Right renal pelvis (tissue), 4 donors: ENCODE data around the gene ANGEL1. TPM values are rescaled to one million over a fixed set of nuclear protein-coding genes. Genes with fewer than 3 reads are reported as not detected.

Experiments used
- DNase-seq, 4 donors: peaks; one replicate each; pipeline ENCODE4 v3.0.0-alpha.2; 2013; ENCODE audit warnings: low read depth in 4 of 4, low spot score in 3 of 4, missing footprints in 1 of 4
- polyA plus RNA-seq, 4 donors: library from polyadenylated mRNA; unstranded; fragments of 120-200 nt; gene quantifications; one replicate each; pipeline ENCODE4 v1.2.1, GENCODE V29; 2013; ENCODE audit not compliant: insufficient read length in 4 of 4

Gene ANGEL1
- polyA plus RNA-seq, 4 donors, result 24.2 to 28.2 (median 26.1) TPM

DNA sequence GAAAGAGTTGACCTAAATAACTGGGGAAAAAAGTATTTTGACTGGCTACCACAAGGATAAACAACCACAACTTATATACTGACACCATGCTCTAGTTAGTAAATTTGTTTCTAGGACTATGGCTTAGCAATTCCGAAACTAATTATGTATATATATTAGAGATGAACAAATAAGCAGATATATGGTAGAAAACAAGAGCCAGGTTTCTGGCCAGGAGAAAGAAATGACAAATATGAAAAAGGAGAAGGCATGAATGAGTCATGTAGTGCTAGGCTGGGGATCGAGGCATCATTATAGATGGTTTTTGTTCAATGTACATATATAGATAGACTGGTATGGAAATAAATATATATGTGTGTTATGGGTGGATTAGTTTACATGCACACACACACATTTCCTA lies 8.0 kb upstream of the ANGEL1 start:
- no peak for DNase-seq

- no peak for DNase-seq
Measured at GRCh38 chr14:76814726-76815645, 2.3 kb upstream of the ANGEL1 start.

DNA sequence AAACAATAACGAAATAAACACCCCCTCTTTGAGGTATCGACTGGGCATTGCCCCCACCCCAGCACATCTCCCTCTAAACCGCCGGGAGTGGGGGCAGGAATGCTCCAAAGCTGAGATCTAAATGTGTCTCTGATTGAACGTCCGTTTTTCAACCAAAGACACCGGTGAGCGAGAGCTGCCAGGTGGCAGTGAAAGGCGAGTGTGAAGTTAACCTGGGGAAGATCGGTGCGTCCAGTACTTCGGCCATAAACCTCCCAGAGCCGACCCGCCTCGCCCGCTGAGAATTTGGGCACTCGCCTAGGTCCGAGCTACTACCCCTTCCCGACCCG lies 625 bp downstream of the ANGEL1 start:
- DNase-seq, result no peak

DNA sequence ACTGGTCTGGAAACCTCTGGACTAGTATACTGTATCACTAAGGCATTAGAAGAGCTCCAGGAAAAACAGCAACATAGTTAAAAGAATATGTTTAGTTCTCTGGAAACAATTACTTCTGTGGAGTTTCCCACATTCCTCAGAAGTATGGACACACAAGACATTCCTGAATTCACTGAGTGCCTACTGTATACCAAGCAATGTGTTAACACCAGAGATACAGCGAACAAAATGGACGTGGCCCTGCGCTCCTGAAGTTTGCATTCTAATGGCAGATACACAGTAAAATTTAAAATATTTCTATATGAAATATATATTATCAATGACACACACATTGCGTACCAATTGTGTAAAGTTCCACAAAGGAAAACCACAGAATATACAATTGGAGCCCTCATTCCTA lies 1.1 kb downstream of the ANGEL1 start:
- no peak for DNase-seq

- no peak for DNase-seq
Measured at GRCh38 chr14:76810953-76811400, 1.7 kb downstream of the ANGEL1 start.

DNA sequence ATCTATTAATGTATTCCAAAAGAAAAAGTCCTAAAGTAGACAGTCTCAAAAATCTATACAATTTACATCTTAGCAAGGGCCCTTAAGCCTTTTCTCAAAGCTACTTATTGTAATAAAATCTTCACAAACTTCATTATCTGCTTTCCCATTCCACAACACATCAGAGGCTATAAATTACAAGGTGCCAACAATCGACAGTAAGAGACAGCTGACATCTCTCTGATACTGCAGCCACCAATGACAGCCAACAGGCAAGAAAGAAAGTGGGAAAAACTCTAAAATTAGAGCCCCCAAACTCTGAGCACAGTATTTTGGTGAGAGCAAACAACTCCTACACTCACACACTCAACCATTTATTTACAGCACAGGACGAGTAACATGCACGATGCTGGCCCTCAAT lies 2.2 kb downstream of the ANGEL1 start:
- no peak for DNase-seq

GRCh38 chr14:76808990-76809389 lies 3.7 kb downstream of the ANGEL1 start:
- no peak for DNase-seq

DNA sequence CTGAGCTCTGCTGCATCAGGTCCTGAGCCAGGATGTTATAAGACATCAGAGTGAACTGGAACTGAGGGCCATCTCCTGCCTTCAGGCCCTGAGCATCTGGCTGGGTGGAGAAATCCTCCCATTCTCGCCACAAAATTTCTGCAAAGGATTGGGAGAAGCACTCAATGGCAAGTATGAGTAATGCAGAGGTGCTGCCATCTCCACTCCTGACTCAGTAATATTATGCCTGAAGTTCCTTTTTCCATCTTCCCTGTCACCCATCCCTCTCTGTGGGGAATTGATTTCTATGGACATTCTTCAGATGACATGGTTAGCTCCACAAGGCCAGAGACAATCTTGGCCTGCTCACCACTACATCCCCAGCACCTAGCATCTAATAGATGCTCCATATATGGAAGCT lies 4.7 kb downstream of the ANGEL1 start:
- DNase-seq, result no peak

DNA sequence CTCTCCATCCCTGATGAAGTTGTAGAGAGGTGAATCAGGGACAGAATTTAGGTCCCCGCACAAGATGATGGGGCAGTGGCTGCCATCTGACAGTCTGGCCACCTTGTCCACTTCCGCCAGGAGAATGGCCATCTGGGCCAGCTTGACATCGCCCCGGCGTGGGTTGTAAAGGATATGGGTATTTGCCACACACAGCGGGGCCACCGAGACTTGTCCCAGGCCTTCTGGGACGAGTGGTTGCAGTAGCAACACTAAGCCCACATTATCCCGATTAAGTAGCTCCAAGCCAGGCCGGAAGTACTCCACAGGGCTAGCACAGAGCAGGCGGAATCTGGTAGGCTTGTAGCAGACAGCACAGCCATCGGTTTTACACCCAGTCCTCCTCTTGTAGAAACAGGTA lies 6.2 kb downstream of the ANGEL1 start:
- DNase-seq, result no peak

DNA sequence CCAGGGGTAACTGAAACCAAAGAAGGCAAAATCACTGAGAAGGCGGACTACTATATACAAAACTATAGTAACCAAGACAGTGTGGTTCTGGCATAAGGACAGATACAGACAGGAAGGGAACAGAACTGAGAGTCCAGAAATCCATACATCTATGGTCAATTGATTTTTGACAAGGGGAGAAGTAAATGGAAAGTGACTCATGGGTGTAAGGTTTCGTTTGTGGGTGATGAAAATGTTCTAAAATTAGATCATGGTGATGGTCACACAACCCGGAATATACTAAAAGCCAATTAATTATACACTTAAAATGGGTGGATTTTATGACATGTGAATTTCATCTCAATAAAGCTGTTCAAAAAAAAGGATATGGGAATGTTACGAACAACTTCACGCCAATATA lies 18.7 kb downstream of the ANGEL1 start:
- no peak for DNase-seq

DNA sequence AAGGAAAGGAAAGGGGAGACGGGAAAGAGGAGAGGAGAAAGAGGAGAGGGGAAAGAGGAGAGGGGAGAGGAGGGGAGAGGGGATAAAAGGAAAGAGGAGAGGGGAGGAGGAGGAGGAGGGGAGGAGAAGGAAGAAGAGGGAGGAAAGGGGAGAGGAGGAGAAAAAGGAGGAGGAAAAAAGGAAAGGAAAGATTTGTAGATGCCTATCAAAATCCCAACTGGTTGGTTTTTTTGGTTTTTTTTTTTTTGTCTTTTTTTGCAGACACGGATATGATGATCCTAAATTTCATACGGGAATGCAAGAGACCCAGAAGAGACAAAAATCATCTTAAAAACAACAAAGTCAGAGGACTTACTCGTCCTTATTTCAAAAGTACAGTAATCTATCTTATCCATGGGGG lies 19.4 kb downstream of the ANGEL1 start:
- DNase-seq, result no peak

DNA sequence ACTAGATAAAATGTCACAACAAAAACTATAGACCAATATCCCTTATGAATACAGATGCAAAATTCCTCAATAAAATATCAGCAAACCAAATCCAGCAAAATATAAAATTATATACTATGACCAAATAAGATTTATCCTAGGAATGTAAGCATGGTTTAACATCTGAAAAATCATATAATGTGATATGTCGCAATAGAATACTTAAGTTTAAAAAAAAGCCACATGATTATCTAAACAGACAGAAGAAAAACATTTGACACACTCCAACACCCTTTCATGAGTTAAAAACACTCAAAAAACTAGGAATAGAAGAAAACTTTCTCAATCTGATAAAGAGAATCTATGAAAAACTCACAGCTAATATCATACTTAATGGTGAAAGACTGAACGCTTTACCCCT lies 20.3 kb downstream of the ANGEL1 start:
- DNase-seq, result no peak

GRCh38 chr14:76786601-76787000 lies 26.1 kb downstream of the ANGEL1 start:
- DNase-seq, result no peak

DNA sequence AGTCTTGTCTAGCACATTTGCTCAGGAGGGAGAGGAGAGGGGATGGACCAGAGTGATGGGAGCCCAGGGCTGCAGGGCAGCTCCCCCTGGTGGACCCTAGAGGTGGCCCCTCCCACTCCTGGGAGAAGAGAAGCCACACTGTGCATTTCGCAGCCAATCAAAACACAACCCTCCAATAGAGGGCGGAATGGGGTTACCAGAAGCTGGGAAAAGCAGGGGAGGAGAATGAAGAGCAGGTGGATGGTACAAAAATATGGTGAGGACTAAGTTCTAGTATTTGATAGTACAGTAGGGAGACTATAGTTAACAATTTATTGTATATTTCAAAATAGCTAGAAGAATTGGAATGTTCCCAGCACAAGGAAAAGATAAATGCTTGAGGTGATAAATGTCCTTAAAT lies 27.8 kb downstream of the ANGEL1 start:
- no peak for DNase-seq

DNA sequence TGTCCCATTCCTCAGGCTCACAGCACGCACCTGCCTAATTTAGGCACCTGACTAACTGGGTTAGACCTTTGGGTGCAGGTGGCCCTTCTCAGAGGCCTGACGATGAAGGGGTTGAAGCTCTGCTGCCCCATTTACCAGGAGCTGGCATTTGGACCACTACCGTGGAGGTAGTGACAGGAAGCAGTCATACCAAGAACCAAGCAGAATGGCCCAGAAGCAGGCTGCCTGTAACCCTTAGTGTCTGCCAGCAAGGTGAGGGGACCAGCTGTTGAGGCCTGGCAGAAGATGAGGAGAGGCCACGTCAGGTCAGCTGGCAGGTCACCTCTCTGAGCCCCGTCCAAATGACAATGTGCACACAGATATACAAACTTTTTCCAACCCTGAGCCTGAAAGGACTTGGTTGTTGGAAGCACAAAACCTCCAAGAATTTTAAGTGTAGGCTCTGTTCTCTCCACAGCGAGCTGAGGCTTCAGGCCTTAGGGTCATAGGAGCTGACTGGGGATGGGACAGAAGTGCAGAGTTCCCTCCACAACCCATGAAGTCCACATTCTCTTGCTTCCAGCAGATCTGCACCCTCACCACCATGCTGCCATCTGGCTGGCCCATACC lies 28.3 kb downstream of the ANGEL1 start:
- DNase-seq, result no peak

GRCh38 chr14:76782885-76783566 lies 29.7 kb downstream of the ANGEL1 start:
- no peak for DNase-seq

GRCh38 chr14:76782115-76782884 lies 30.4 kb downstream of the ANGEL1 start:
- no peak for DNase-seq

DNA sequence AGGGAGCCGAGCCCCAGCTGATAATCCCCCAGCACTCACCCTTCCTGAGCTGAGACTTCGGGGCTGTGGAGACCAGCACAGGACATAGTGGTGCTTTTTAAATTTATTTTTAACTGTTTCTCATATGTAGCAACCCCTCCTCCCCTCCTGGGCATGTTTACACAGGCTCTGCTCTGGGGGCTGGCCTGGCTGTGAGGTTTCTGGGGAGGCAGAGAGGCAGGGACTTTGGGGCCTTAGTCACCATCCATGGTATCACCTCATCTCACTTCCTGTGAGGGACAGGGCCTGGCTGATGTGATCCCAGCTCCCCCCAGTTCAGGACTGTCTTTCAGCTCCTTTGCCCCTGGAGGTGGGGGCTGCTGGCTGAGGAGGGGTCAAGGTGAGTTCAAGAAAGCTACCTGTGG lies 31.0 kb downstream of the ANGEL1 start:
- no peak for DNase-seq

DNA sequence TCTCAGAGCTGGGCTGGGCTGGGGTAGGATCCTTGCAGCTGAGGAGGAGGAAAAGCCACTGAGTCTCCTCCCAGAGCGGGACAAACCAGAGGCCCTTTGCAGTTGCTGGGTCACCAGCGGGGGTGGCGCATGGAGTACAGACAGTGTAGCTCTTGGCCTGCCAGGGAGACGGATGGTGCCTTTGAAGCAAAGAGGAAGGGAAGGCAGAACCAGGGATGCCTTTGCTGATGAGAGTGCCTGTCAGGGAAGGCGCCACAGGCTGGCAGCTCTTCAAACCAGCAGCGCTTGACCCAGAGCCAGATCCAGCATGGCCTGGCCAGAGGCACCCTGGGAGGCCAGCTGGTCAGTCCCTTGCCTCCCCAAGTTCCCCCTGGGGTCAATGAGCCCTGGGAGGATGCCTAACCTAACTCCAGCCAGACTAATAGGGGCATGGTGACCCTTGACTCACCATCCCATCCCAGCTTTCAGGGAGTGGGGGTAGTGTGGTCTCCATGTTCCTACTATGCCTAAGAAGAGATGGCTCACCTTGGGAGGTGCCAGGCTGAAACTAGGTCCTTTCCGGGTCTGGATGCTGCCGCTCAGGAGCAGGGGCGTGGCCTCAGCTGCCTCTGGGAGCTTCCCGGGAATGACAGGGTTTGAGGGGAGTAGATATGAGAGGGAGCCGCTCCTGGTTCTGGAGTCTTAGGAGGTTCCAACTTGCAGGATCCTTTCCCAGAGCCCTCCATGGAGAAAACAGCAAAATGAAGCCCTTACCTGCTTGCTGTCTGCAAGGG lies 31.6 kb downstream of the ANGEL1 start:
- no peak for DNase-seq

GRCh38 chr14:76780360-76780759 lies 32.3 kb downstream of the ANGEL1 start:
- DNase-seq, result no peak
